Osteoblast (primary cell): ENCODE data around the gene DPPA5. TPM values are rescaled to one million over a fixed set of nuclear protein-coding genes. Genes with fewer than 3 reads are reported as not detected.

ENCODE experiments used
- DNase-seq: peaks from one replicate; pipeline ENCODE4 v3.0.0; 2011; ENCODE audit warnings: low spot score, mixed read lengths; ENCODE audit not compliant: insufficient read length; ENCODE audit errors: missing footprints
- H2AFZ ChIP-seq: 2 replicates; pipeline ENCODE4 v1.6.0; 2011; ENCODE audit warnings: mild to moderate bottlenecking, low read length
- H3K27ac ChIP-seq: 2 replicates; pipeline ENCODE4 v1.5.1; 2011; ENCODE audit warnings: mild to moderate bottlenecking, low read depth, low read length, moderate library complexity
- H3K27me3 ChIP-seq: 2 replicates; pipeline ENCODE4 v1.6.0; 2012; ENCODE audit warnings: mild to moderate bottlenecking, control low read depth, inconsistent platforms, low read length, moderate library complexity; ENCODE audit not compliant: insufficient read depth
- H3K36me3 ChIP-seq: 2 replicates; pipeline ENCODE4 v1.5.1; 2011; ENCODE audit warnings: mild to moderate bottlenecking, low read length, control low read depth, moderate library complexity; ENCODE audit not compliant: insufficient read depth
- H3K4me1 ChIP-seq: 2 replicates; pipeline ENCODE4 v1.5.1; 2011; ENCODE audit warnings: mild to moderate bottlenecking, low read length, control low read depth, moderate library complexity; ENCODE audit not compliant: insufficient read depth
- H3K4me2 ChIP-seq: 2 replicates; pipeline ENCODE4 v1.6.0; 2011; ENCODE audit warnings: mild to moderate bottlenecking, low read length; ENCODE audit not compliant: insufficient read depth
- H3K4me3 ChIP-seq: fragments of 200-600 bp; sonication (generic); 3 replicates; pipeline ENCODE4 v1.5.1; 2012; ENCODE audit warnings: mild to moderate bottlenecking, low read length, inconsistent platforms; ENCODE audit not compliant: insufficient read depth
- H3K79me2 ChIP-seq: 2 replicates; pipeline ENCODE4 v1.6.0; 2012; ENCODE audit warnings: mild to moderate bottlenecking, low read length, control low read depth, inconsistent platforms; ENCODE audit not compliant: insufficient read depth
- H3K9me3 ChIP-seq: 2 replicates; pipeline ENCODE4 v1.5.1; 2011; ENCODE audit warnings: low read depth, low read length, control low read depth
- H4K20me1 ChIP-seq: 2 replicates; pipeline ENCODE4 v1.6.0; 2012; ENCODE audit warnings: mild to moderate bottlenecking, low read length, control low read depth; ENCODE audit not compliant: insufficient read depth
- total RNA-seq: library from RNA; depleted of rRNA; stranded (reverse); fragments of >200 nt; gene quantifications from 2 replicates; pipeline ENCODE4 v1.2.3, GENCODE V29; 2012
- TF ChIP-seq, protein P1 (sequence below): IDR thresholded peaks from 2 replicates; pipeline ENCODE4 v1.5.1; 2011; ENCODE audit warnings: mild to moderate bottlenecking, low read depth, low read length, moderate library complexity; ENCODE audit errors: extremely low read depth

Gene DPPA5, protein sequence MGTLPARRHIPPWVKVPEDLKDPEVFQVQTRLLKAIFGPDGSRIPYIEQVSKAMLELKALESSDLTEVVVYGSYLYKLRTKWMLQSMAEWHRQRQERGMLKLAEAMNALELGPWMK
- not detected in 2 replicates for total RNA-seq

- Histone ChIP-seq H3K27ac (no peak within 1 kb of the TSS), H2AFZ (no peak within 1 kb of the TSS), H3K4me2 (no peak within 1 kb of the TSS), H3K79me2 (no peaks in the 10 kb centered on the region), H3K27me3 (peaks cover 18% of the 10 kb centered on the region), H3K4me1 (no peaks in the 10 kb centered on the region), H3K9me3 (no peaks in the 10 kb centered on the region), H3K36me3 (no peaks in the 10 kb centered on the region), H4K20me1 (no peaks in the 10 kb centered on the region), H3K4me3 (no peak within 1 kb of the TSS)
- no peak for DNase-seq
- TF ChIP-seq, protein P1, sequence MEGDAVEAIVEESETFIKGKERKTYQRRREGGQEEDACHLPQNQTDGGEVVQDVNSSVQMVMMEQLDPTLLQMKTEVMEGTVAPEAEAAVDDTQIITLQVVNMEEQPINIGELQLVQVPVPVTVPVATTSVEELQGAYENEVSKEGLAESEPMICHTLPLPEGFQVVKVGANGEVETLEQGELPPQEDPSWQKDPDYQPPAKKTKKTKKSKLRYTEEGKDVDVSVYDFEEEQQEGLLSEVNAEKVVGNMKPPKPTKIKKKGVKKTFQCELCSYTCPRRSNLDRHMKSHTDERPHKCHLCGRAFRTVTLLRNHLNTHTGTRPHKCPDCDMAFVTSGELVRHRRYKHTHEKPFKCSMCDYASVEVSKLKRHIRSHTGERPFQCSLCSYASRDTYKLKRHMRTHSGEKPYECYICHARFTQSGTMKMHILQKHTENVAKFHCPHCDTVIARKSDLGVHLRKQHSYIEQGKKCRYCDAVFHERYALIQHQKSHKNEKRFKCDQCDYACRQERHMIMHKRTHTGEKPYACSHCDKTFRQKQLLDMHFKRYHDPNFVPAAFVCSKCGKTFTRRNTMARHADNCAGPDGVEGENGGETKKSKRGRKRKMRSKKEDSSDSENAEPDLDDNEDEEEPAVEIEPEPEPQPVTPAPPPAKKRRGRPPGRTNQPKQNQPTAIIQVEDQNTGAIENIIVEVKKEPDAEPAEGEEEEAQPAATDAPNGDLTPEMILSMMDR, result no peak
These were observed at the start of gene DPPA5 for GRCh38 chr6:73353636-73354593. Gene DPPA5 (minus strand): TSS chr6:73354276. CDS start chr6:73354225, 51 bp downstream.

DNA sequence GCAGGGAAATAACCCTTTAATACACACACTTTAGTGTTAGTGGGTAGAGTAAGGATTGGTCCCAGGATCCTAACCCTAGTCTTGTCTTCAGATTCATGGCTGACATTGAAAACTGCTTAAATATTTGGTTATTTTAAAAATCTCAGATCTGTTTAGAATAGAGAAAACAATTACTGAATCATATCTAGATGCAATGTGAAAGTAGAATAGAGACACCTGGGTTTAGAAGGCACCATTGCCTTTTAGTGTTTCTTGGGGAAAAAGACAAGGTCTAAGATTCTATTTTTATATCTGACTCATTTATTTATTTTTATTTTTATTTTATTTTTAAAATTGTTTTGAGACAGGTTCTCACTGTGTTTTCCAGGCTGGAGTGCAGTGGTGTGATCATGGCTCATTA is 46.6 kb upstream of the DPPA5 start:
- Histone ChIP-seq H3K4me3 (no peak overlapping the region), H2AFZ (no peak overlapping the region), H3K27me3 (no peaks in the 10 kb centered on the region), H3K4me2 (no peak overlapping the region), H4K20me1 (no peaks in the 10 kb centered on the region), H3K79me2 (no peaks in the 10 kb centered on the region), H3K4me1 (no peaks in the 10 kb centered on the region), H3K9me3 (no peaks in the 10 kb centered on the region), H3K27ac (no peak overlapping the region), H3K36me3 (no peaks in the 10 kb centered on the region)
- TF ChIP-seq, protein P1, result no peak
- no peak for DNase-seq

- Histone ChIP-seq H3K4me1 (no peaks in the 10 kb centered on the region), H3K27ac (no peak overlapping the region), H4K20me1 (no peaks in the 10 kb centered on the region), H2AFZ (no peak overlapping the region), H3K9me3 (no peaks in the 10 kb centered on the region), H3K4me2 (no peak overlapping the region), H3K36me3 (no peaks in the 10 kb centered on the region), H3K27me3 (no peaks in the 10 kb centered on the region), H3K79me2 (no peaks in the 10 kb centered on the region), H3K4me3 (no peak overlapping the region)
- no peak for DNase-seq
- TF ChIP-seq, protein P1, result no peak
These were observed 41.8 kb upstream of the DPPA5 start for GRCh38 chr6:73395875-73396274.
